A549 (cell line): Measurements from ENCODE around the gene FCMR. TPM values are rescaled to one million over a fixed set of nuclear protein-coding genes. Genes with fewer than 3 reads are reported as not detected.

Experiments
- ATAC-seq, 2 experiments: fragments of 200-7000 bp in 1 of 2; fragments of >200 bp in 1 of 2; cut with Nextera tagmentation in 1 of 2; cut with Tn5 transposase in 1 of 2; 3 replicates each; pipeline versions ENCODE4 v1.8.0 to v1.9.1; 2018 to 2020; ENCODE audit warnings: mild to moderate bottlenecking in 1 of 2, moderate library complexity in 1 of 2
- CTCF ChIA-PET: fragments of 300-600 bp; sonication (Branson Sonifier 250); formaldehyde crosslinking; extraction: SDS; loops from one replicate; lab custom pipeline; 2021; ENCODE audit warnings: antibody characterized with exemption, inconsistent platforms; lab: Yijun Ruan, JAX
- POLR2A ChIA-PET: fragments of 350-600 bp; formaldehyde crosslinking; extraction: SDS; loops from one replicate; lab custom pipeline; 2021; ENCODE audit warnings: antibody characterized with exemption, inconsistent platforms; lab: Yijun Ruan, JAX
- DNase-seq, 2 experiments: peaks; one replicate each; pipeline versions ENCODE4 v3.0.0 to v3.0.0-alpha.2; 2011 to 2016; ENCODE audit warnings: low read depth in 1 of 2, low spot score in 1 of 2
- FAIRE-seq: peaks from 2 replicates; lab custom pipeline; 2011; peaks lifted over from hg19 to GRCh38; lab: Jason Lieb, UNC
- H3K27ac ChIP-seq, 2 experiments: fragments of >200 bp; sonication (Bioruptor Twin); formaldehyde crosslinking; 3 replicates each; pipeline ENCODE4 v1.5.1; 2016 to 2017
- H3K4me1 ChIP-seq: fragments of >200 bp; sonication (Bioruptor Twin); formaldehyde crosslinking; 3 replicates; pipeline ENCODE4 v1.6.1; 2016
- H3K4me2 ChIP-seq: fragments of >200 bp; sonication (Bioruptor Twin); formaldehyde crosslinking; 3 replicates; pipeline ENCODE4 v1.6.1; 2016
- H3K4me3 ChIP-seq: fragments of >200 bp; sonication (Bioruptor Twin); formaldehyde crosslinking; 3 replicates; pipeline ENCODE4 v1.5.1; 2016
- H3K9me3 ChIP-seq: fragments of >200 bp; sonication (Bioruptor Twin); formaldehyde crosslinking; 3 replicates; pipeline ENCODE4 v1.6.1; 2016
- BHLHE40 ChIP-seq: IDR thresholded peaks from 2 replicates; pipeline ENCODE4 v1.6.1; 2012; ENCODE audit warnings: low read depth, low read length, inconsistent platforms
- CHD2 ChIP-seq: fragments of 150-350 bp; IDR thresholded peaks from 2 replicates; pipeline ENCODE4 v1.6.1; 2014; ENCODE audit warnings: low read length; ENCODE audit not compliant: partially characterized antibody
- CTCF ChIP-seq: fragments of >200 bp; sonication (Bioruptor Twin); formaldehyde crosslinking; IDR thresholded peaks from 3 replicates; pipeline ENCODE4 v1.5.1; 2016
- EP300 ChIP-seq, 2 experiments: fragments of >200 bp; sonication (Bioruptor Twin); formaldehyde crosslinking; IDR thresholded peaks; 2 replicates in 1 of 2; 3 replicates in 1 of 2; pipeline ENCODE4 v1.6.1; 2016 to 2017
- ESRRA ChIP-seq: fragments of 150-350 bp; IDR thresholded peaks from 2 replicates; pipeline ENCODE4 v1.6.1; 2014; ENCODE audit warnings: mild to moderate bottlenecking, low read length, borderline replicate concordance
- FOSB ChIP-seq: fragments of 250-450 bp; sonication (Bioruptor Pico); IDR thresholded peaks from 2 replicates; pipeline ENCODE4 v1.5.0; 2020; ENCODE audit warnings: mild to moderate bottlenecking, moderate library complexity
- GATA3 ChIP-seq: IDR thresholded peaks from 2 replicates; pipeline ENCODE4 v1.6.1; 2012; ENCODE audit warnings: borderline replicate concordance
- HES2 ChIP-seq: fragments of >200 bp; sonication (Bioruptor Twin); formaldehyde crosslinking; IDR thresholded peaks from 2 replicates; pipeline ENCODE4 v1.6.1; 2016
- HOXA7 ChIP-seq: fragments of 250-450 bp; sonication (Bioruptor Pico); IDR thresholded peaks from 2 replicates; pipeline ENCODE4 v1.5.0; 2020; ENCODE audit warnings: mild to moderate bottlenecking, moderate library complexity
- HOXB5 ChIP-seq: fragments of 250-450 bp; sonication (Bioruptor Pico); IDR thresholded peaks from 2 replicates; pipeline ENCODE4 v1.5.0; 2020; ENCODE audit warnings: mild to moderate bottlenecking, moderate library complexity
- JUNB ChIP-seq: fragments of >200 bp; sonication (Bioruptor Twin); formaldehyde crosslinking; IDR thresholded peaks from 2 replicates; pipeline ENCODE4 v1.6.1; 2016
- MAZ ChIP-seq: fragments of 150-350 bp; IDR thresholded peaks from 2 replicates; pipeline ENCODE4 v1.6.1; 2014; ENCODE audit warnings: antibody characterized with exemption, low read depth, low read length, borderline replicate concordance
- NPAS2 ChIP-seq: fragments of 250-450 bp; sonication (Bioruptor Pico); IDR thresholded peaks from 2 replicates; pipeline ENCODE4 v1.8.0; 2022; ENCODE audit warnings: mild to moderate bottlenecking, moderate library complexity, borderline replicate concordance
- NR3C1 ChIP-seq: fragments of >200 bp; sonication (Bioruptor Twin); formaldehyde crosslinking; IDR thresholded peaks from 3 replicates; pipeline ENCODE4 v1.6.1; 2017
- PBX3 ChIP-seq: IDR thresholded peaks from 2 replicates; pipeline ENCODE4 v1.6.1; 2012
- PHF8 ChIP-seq: fragments of 200-600 bp; sonication (generic); IDR thresholded peaks from 2 replicates; pipeline ENCODE4 v1.6.1; 2016; ENCODE audit warnings: low read depth, mild to moderate bottlenecking, antibody characterized with exemption, moderate library complexity, borderline replicate concordance
- POLR2AphosphoS2 ChIP-seq: conservative IDR thresholded peaks from 2 replicates; pipeline ENCODE4 v1.6.1; 2012; ENCODE audit warnings: low read length, improper control_type of control experiment, inconsistent platforms
- RARB ChIP-seq: fragments of 250-450 bp; sonication (Bioruptor Pico); IDR thresholded peaks from 2 replicates; pipeline ENCODE4 v1.8.0; 2021; ENCODE audit warnings: mild to moderate bottlenecking, moderate library complexity
- RFX5 ChIP-seq: fragments of 450-650 bp; IDR thresholded peaks from 2 replicates; pipeline ENCODE4 v1.7.1; 2014; ENCODE audit warnings: antibody characterized with exemption, mild to moderate bottlenecking, moderate library complexity
- SMC3 ChIP-seq: fragments of >200 bp; sonication (Bioruptor Twin); formaldehyde crosslinking; IDR thresholded peaks from 3 replicates; pipeline ENCODE4 v1.6.1; 2018; ENCODE audit warnings: inconsistent platforms
- SREBF2 ChIP-seq: fragments of 450-650 bp; IDR thresholded peaks from 2 replicates; pipeline ENCODE4 v1.6.1; 2014; ENCODE audit warnings: mild to moderate bottlenecking, moderate library complexity
- TP53 ChIP-seq: fragments of 250-450 bp; sonication (Bioruptor Pico); IDR thresholded peaks from 2 replicates; pipeline ENCODE4 v1.5.0; 2021; ENCODE audit warnings: mild to moderate bottlenecking, moderate library complexity
- WGBS: methylation state at CpG from one replicate; pipeline ENCODE4 v1.1.6; 2017; ENCODE audit errors: missing lambda C conversion rate; 5-methylcytosine and 5-hydroxymethylcytosine counted together
- polyA plus RNA-seq, 4 experiments: library from polyadenylated mRNA; depleted of rRNA in 3 of 4; stranded (reverse); fragments of >200 nt; fragmentation: RNase III in 1 of 4; extraction: RNeasy Plus Mini Kit Qiagen cat#74134 plus additional on column Dnase treatment in 1 of 4; gene quantifications; 2 replicates in 3 of 4; 3 replicates in 1 of 4; pipeline ENCODE4 v1.2.3, GENCODE V29; 2011 to 2017
- TF ChIP-seq, protein P1 (sequence below): IDR thresholded peaks from 2 replicates; pipeline ENCODE4 v1.6.1; 2012
- TF ChIP-seq, protein P2 (sequence below): fragments of 250-450 bp; sonication (Bioruptor Pico); IDR thresholded peaks from 2 replicates; pipeline ENCODE4 v1.5.0; 2020; ENCODE audit warnings: low read depth, mild to moderate bottlenecking, moderate library complexity
- TF ChIP-seq, protein P3 (sequence below): fragments of 450-650 bp; IDR thresholded peaks from 2 replicates; pipeline ENCODE4 v1.6.1; 2014; ENCODE audit warnings: antibody characterized with exemption

Gene FCMR
- polyA plus RNA-seq, 2 of the 4 experiments (the other 2 are of a cell fraction) = 0.19 to 0.93 TPM

GRCh38 chr1:206915030-206915735 is 6.6 kb downstream of the FCMR start:
- H3K9me3 ChIP-seq = no peaks in the 10 kb centered on the region
- WGBS = 71% methylated on average over 15 of the region's 15 CpGs
- DNase-seq = no peak
- no peak overlapping the region for H3K4me3 ChIP-seq
- ATAC-seq = no peak
- FAIRE-seq = no peak
- H3K4me2 ChIP-seq = no peak overlapping the region
- TF ChIP-seq SMC3 (no peak), GATA3 (no peak), NR3C1 (no peak), BHLHE40 (no peak), JUNB (no peak), RARB (no peak), HOXA7 (no peak)
- TF ChIP-seq, protein P1, sequence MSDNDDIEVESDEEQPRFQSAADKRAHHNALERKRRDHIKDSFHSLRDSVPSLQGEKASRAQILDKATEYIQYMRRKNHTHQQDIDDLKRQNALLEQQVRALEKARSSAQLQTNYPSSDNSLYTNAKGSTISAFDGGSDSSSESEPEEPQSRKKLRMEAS = no peak
- ChIA-PET CTCF (interaction anchor here (1.9 to 9.4 kb wide), 6 partner anchors 17 to 191 kb away, joined by 4 to 123 read pairs (median 51); no protein-coding TSS in a partner anchor), POLR2A (no interaction called here)
- H3K27ac ChIP-seq = no peak overlapping the region
- H3K4me1 ChIP-seq = 0 out of 3 replicates have a peak, but pooled peaks cover under 1% of the 10 kb centered on the region

DNA sequence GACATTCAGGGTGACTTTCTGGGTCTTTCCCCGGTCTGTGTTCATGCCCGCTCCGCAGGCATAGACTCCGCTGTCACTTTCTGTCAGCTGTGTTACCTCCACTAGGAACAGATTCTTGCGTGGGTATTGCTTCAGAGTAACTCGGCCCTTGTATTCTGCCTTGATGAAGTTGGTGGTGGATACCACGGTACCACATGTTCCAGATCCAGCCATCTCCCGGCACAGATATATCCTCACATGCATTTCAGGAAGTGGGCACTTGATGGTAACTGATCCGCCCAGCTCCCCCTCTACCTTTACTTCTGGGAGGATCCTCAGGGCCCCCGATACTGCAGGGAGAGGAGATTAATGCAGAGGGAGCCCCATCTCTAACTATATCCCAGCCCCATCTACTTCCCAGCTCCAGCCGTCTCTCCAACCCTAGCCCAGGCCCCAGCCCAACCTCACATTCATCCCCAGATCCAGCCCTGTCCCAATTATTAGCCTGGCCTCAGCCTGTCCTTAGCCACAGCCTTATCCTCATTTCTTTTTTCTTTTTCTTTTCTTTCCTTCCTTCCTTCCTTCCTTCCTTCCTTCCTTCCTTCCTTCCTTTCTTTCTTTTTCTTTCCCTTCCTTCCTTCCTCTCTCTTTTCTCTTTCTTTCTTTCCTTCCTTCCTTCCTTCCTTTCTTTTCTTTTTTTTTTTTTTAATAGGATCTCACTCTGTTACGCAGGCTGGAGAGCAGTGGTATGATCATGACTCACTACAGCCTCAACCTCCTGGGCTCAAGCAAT is 7.8 kb downstream of the FCMR start:
- TF ChIP-seq, protein P2, sequence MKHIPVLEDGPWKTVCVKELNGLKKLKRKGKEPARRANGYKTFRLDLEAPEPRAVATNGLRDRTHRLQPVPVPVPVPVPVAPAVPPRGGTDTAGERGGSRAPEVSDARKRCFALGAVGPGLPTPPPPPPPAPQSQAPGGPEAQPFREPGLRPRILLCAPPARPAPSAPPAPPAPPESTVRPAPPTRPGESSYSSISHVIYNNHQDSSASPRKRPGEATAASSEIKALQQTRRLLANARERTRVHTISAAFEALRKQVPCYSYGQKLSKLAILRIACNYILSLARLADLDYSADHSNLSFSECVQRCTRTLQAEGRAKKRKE = no peak
- TF ChIP-seq CHD2 = no peak
- no peak for TF ChIP-seq EP300 (IDR thresholded peaks at IDR 0.05)
- TF ChIP-seq MAZ = no peak
- TF ChIP-seq, protein P3, sequence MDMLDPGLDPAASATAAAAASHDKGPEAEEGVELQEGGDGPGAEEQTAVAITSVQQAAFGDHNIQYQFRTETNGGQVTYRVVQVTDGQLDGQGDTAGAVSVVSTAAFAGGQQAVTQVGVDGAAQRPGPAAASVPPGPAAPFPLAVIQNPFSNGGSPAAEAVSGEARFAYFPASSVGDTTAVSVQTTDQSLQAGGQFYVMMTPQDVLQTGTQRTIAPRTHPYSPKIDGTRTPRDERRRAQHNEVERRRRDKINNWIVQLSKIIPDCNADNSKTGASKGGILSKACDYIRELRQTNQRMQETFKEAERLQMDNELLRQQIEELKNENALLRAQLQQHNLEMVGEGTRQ = no peak
- TF ChIP-seq BHLHE40 = no peak
- TF ChIP-seq NPAS2 (CRISPR knock-in tag) = no peak
- TF ChIP-seq POLR2AphosphoS2 = no peak
- no peak for TF ChIP-seq FOSB
- TF ChIP-seq RFX5 = no peak
- TF ChIP-seq TP53 = no peak
- no peak for TF ChIP-seq HOXB5 (CRISPR knock-in tag)
- TF ChIP-seq HES2 = no peak
- no peak for TF ChIP-seq CTCF
- no peak for TF ChIP-seq PBX3
- no peak for TF ChIP-seq JUNB
- no peak for TF ChIP-seq SREBF2
- no peak for TF ChIP-seq PHF8
- TF ChIP-seq ESRRA = no peak
- peaks cover 4% of the 10 kb centered on the region; the same call in 1 of the 3 replicates for H3K4me1 ChIP-seq
- no peak overlapping the region for H3K4me2 ChIP-seq
- 75% methylated on average over 12 of the region's 12 CpGs for WGBS
- DNase-seq (no peak), ATAC-seq (no peak), FAIRE-seq (no peak)
- no peaks in the 10 kb centered on the region for H3K9me3 ChIP-seq
- H3K27ac ChIP-seq = no peak overlapping the region
- POLR2A ChIA-PET = no interaction called here
- no peak overlapping the region for H3K4me3 ChIP-seq
- CTCF ChIA-PET = interaction anchor here (0.6 to 9.4 kb wide), 17 partner anchors 17 to 585 kb away, joined by 3 to 123 read pairs (median 13); partner anchors contain the start of genes DYRK3 and IL24
